GM12878 (cell line): ENCODE measurements around the gene HVCN1.

Experiments
- BRCA1 ChIP-seq: IDR thresholded peaks from 2 replicates; pipeline ENCODE4 v1.6.1; 2011; ENCODE audit warnings: low read depth, low read length, improper control_type of control experiment
- CTCF ChIP-seq, 3 experiments: IDR thresholded peaks in 2 of 3; conservative IDR thresholded peaks in 1 of 3; 2 replicates each; pipeline ENCODE4 v1.5.1; 2011; ENCODE audit warnings: low read depth in 3 of 3, low read length in 3 of 3, mild to moderate bottlenecking in 3 of 3, control low read depth in 2 of 3, moderate library complexity in 2 of 3, inconsistent platforms in 1 of 3, mixed read lengths in 1 of 3; ENCODE audit not compliant: control insufficient read depth in 2 of 3, insufficient read depth in 1 of 3; ENCODE audit errors: extremely low read depth in 1 of 3
- EP300 ChIP-seq, 2 experiments: fragments of 150-350 bp in 1 of 2; IDR thresholded peaks; 2 replicates each; pipeline ENCODE4 v1.6.1; 2011 to 2012; ENCODE audit warnings: low read depth in 2 of 2, low read length in 2 of 2, borderline replicate concordance in 1 of 2, improper control_type of control experiment in 1 of 2, inconsistent platforms in 1 of 2; ENCODE audit not compliant: control insufficient read depth in 1 of 2
- ESRRA ChIP-seq: IDR thresholded peaks from 2 replicates; pipeline ENCODE4 v1.6.1; 2012; ENCODE audit warnings: mild to moderate bottlenecking, low read length, improper control_type of control experiment
- IRF3 ChIP-seq: fragments of 450-650 bp; IDR thresholded peaks from 2 replicates; pipeline ENCODE4 v1.6.1; 2014; ENCODE audit warnings: mild to moderate bottlenecking
- SRF ChIP-seq, 2 experiments: IDR thresholded peaks; 2 replicates each; pipeline ENCODE4 v1.6.1; 2011; ENCODE audit warnings: low read depth in 2 of 2, low read length in 2 of 2, mild to moderate bottlenecking in 1 of 2, moderate library complexity in 1 of 2
- STAT1 ChIP-seq: fragments of 450-650 bp; conservative IDR thresholded peaks from 2 replicates; pipeline ENCODE4 v1.6.1; 2014; ENCODE audit warnings: antibody characterized with exemption, mild to moderate bottlenecking
- TARDBP ChIP-seq: IDR thresholded peaks from 2 replicates; pipeline ENCODE4 v1.6.1; 2016; ENCODE audit warnings: borderline replicate concordance
- TBL1XR1 ChIP-seq: IDR thresholded peaks from 2 replicates; pipeline ENCODE4 v1.6.1; 2012; ENCODE audit warnings: low read depth, low read length, improper control_type of control experiment
- ZBTB33 ChIP-seq: fragments of 450-650 bp; IDR thresholded peaks from 2 replicates; pipeline ENCODE4 v1.6.1; 2017; ENCODE audit warnings: mild to moderate bottlenecking

- no peak for TF ChIP-seq CTCF (IDR thresholded peaks at IDR 0.05 in 2 of 3, conservative IDR thresholded peaks at IDR 0.05 in 1 of 3; ENCODE audit: control insufficient read depth in 2 of 3, extremely low read depth in 1 of 3, insufficient read depth in 1 of 3, low read depth in 3 of 3, low read length in 3 of 3)
- no peak for TF ChIP-seq ZBTB33
- no peak for TF ChIP-seq TBL1XR1
- no peak for TF ChIP-seq SRF (IDR thresholded peaks at IDR 0.05; ENCODE audit: low read depth in 2 of 2, low read length in 2 of 2)
- TF ChIP-seq STAT1, result no peak
- TF ChIP-seq TARDBP, result no peak
- TF ChIP-seq EP300 (IDR thresholded peaks at IDR 0.05; ENCODE audit: borderline replicate concordance in 1 of 2, control insufficient read depth in 1 of 2, low read depth in 2 of 2, low read length in 2 of 2), result no peak
- TF ChIP-seq IRF3, result no peak
- TF ChIP-seq ESRRA, result no peak
- TF ChIP-seq BRCA1, result no peak
These were observed 37.1 kb upstream of the HVCN1 start for GRCh38 chr12:110726028-110726427.
